Epithelial cell of esophagus (primary cell): ENCODE measurements around the gene ZBTB24.
"Not testable (repeated sequence)": the region's sequence is repeated elsewhere in the genome, so short reads cannot be mapped to it uniquely, and the experiment has no call there.

Experiments used
- DNase-seq: peaks from one replicate; pipeline ENCODE4 v3.0.0; 2010; ENCODE audit warnings: low read depth
- H3K4me3 ChIP-seq: 2 replicates; pipeline ENCODE4 v1.5.1; 2011; ENCODE audit warnings: mild to moderate bottlenecking, low read length, control low read depth
- TF ChIP-seq, protein P1 (sequence below): IDR thresholded peaks from 2 replicates; pipeline ENCODE4 v1.5.1; 2011; ENCODE audit warnings: low read depth, mild to moderate bottlenecking, low read length, control low read depth, inconsistent platforms; ENCODE audit not compliant: insufficient read depth; ENCODE audit errors: missing control alignments

Gene ZBTB24

GRCh38 chr6:109521080-109521479 is 38.1 kb upstream of the ZBTB24 start:
- TF ChIP-seq, protein P1, sequence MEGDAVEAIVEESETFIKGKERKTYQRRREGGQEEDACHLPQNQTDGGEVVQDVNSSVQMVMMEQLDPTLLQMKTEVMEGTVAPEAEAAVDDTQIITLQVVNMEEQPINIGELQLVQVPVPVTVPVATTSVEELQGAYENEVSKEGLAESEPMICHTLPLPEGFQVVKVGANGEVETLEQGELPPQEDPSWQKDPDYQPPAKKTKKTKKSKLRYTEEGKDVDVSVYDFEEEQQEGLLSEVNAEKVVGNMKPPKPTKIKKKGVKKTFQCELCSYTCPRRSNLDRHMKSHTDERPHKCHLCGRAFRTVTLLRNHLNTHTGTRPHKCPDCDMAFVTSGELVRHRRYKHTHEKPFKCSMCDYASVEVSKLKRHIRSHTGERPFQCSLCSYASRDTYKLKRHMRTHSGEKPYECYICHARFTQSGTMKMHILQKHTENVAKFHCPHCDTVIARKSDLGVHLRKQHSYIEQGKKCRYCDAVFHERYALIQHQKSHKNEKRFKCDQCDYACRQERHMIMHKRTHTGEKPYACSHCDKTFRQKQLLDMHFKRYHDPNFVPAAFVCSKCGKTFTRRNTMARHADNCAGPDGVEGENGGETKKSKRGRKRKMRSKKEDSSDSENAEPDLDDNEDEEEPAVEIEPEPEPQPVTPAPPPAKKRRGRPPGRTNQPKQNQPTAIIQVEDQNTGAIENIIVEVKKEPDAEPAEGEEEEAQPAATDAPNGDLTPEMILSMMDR, result no peak
- DNase-seq, result no peak
- H3K4me3 ChIP-seq, result no peak overlapping the region

GRCh38 chr6:109519647-109520046 is 36.6 kb upstream of the ZBTB24 start:
- H3K4me3 ChIP-seq, DNase-seq: not testable (repeated sequence)

GRCh38 chr6:109516929-109517328 is 33.9 kb upstream of the ZBTB24 start:
- TF ChIP-seq, protein P1, result no peak
- DNase-seq, result no peak
- H3K4me3 ChIP-seq, result no peak overlapping the region

GRCh38 chr6:109515781-109516409 is 32.9 kb upstream of the ZBTB24 start:
- no peak for DNase-seq
- H3K4me3 ChIP-seq, result no peak overlapping the region
- TF ChIP-seq, protein P1, result no peak

DNA sequence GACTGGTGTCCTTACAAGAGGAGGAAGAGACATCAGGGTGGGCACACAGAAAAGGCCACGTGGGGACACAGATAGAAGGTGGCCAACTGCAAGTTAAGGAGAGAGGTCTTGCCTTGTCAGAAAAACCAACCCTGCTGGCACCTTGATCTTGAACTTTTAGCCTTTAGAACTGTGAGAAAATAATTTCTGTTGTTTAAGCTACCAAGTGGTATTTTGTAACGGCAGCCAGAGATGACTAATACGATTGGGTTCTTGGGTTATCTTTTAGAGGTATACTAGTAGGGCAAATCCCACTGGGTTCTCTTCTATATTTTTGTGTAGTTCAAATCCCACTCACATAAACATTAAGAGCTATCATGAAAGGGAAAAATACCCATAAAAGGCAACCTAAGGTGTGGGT is 31.9 kb upstream of the ZBTB24 start:
- DNase-seq, result no peak
- H3K4me3 ChIP-seq, result no peak overlapping the region
- TF ChIP-seq, protein P1, result no peak

- no peak for DNase-seq
- TF ChIP-seq, protein P1, result no peak
- no peak overlapping the region for H3K4me3 ChIP-seq
These were observed 30.6 kb upstream of the ZBTB24 start for GRCh38 chr6:109513571-109514071.

- no peak for DNase-seq
- TF ChIP-seq, protein P1, result no peak
- no peak overlapping the region for H3K4me3 ChIP-seq
These were observed 29.3 kb upstream of the ZBTB24 start for GRCh38 chr6:109512271-109512817.
